ENCODE measurements around the gene KCNJ16.

The KCNJ16 gene

GRCh38 chr17:70070305-70071027 is 4.6 kb upstream of the KCNJ16 start:
- TF ChIP-seq, protein P1, sequence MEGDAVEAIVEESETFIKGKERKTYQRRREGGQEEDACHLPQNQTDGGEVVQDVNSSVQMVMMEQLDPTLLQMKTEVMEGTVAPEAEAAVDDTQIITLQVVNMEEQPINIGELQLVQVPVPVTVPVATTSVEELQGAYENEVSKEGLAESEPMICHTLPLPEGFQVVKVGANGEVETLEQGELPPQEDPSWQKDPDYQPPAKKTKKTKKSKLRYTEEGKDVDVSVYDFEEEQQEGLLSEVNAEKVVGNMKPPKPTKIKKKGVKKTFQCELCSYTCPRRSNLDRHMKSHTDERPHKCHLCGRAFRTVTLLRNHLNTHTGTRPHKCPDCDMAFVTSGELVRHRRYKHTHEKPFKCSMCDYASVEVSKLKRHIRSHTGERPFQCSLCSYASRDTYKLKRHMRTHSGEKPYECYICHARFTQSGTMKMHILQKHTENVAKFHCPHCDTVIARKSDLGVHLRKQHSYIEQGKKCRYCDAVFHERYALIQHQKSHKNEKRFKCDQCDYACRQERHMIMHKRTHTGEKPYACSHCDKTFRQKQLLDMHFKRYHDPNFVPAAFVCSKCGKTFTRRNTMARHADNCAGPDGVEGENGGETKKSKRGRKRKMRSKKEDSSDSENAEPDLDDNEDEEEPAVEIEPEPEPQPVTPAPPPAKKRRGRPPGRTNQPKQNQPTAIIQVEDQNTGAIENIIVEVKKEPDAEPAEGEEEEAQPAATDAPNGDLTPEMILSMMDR (IDR thresholded peaks at IDR 0.05): no peak
- TF ChIP-seq ZFX (IDR thresholded peaks at IDR 0.05; ENCODE audit: borderline replicate concordance): no peak
- no peak overlapping the region for H3K27ac ChIP-seq

GRCh38 chr17:70071127-70071526 is 3.9 kb upstream of the KCNJ16 start:
- H3K27ac ChIP-seq: no peak overlapping the region
- TF ChIP-seq ZFX (IDR thresholded peaks at IDR 0.05; ENCODE audit: borderline replicate concordance): no peak
- TF ChIP-seq, protein P1 (IDR thresholded peaks at IDR 0.05): no peak

GRCh38 chr17:70071620-70072019 is 3.4 kb upstream of the KCNJ16 start:
- H3K27ac ChIP-seq: no peak overlapping the region
- TF ChIP-seq ZFX (IDR thresholded peaks at IDR 0.05; ENCODE audit: borderline replicate concordance): no peak
- TF ChIP-seq, protein P1 (IDR thresholded peaks at IDR 0.05): no peak

DNA sequence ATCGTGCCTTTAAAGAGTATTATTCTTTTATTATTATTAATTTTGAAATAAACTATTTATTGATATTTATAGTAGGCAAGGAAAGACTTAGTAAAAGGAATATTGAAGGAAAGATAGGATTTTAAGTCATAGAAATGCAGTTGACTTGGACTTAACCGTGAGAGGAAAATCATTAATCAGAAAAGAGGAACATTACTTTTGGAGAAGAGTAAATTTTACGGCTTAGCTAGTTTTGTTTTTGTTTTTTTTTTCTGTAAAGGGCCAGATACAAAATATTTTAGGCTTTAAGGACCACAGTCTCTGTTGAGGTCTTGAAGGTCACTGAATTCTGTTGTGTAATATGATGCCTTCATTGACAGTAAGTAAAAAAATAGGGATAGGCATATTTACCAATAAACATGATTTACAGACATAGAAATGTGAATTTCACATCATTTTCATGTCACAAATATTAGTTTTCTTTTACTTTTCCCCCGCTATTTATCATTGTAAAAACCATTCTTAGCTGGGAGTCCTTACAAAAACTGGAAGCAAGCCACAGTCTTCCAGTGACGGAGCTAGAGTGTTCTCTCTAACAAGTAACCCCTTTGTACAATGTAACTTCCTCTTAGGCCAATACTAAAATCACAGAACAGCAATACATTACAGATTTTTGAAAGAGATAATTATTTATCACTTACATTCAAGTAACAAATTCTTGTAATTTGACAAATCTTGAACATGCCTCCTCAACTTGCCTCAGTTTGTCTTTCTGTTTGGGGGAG is 2.3 kb upstream of the KCNJ16 start:
- TF ChIP-seq ZFX (IDR thresholded peaks at IDR 0.05; ENCODE audit: borderline replicate concordance): no peak
- TF ChIP-seq, protein P1 (IDR thresholded peaks at IDR 0.05): no peak
- H3K27ac ChIP-seq: no peak overlapping the region

DNA sequence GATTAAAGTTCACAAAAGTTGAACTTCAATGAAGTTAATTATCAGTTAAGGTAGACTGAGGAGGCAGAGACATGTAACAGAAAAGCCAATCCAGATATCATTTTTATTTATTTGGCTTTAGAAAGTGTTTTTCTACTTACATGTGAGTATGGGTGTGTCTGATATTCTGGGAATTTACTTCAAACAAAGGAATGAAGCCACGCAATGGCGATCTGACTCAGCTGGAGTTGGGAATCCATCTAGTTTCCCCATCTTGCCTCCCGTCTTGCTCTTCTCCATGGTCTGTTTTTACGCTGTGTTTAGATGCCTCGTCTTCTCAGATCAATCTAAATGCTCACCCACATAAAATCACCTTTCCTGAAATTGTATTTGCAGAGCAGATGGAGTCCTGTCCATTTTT is 1.7 kb upstream of the KCNJ16 start:
- no peak for TF ChIP-seq ZFX (IDR thresholded peaks at IDR 0.05; ENCODE audit: borderline replicate concordance)
- TF ChIP-seq, protein P1 (IDR thresholded peaks at IDR 0.05): no peak
- no peak overlapping the region for H3K27ac ChIP-seq

- H3K27ac ChIP-seq: no peak overlapping the region
- TF ChIP-seq, protein P1 (IDR thresholded peaks at IDR 0.05): no peak
- no peak for TF ChIP-seq ZFX (IDR thresholded peaks at IDR 0.05; ENCODE audit: borderline replicate concordance)
Observed at GRCh38 chr17:70073799-70074198, 1.2 kb upstream of the KCNJ16 start.

All from 22Rv1 (cell line).